Fibroblast of skin of right quadriceps (primary cell): ENCODE data around the gene DCAF17.
A peak's percentile ranks its signal among the peaks of the same experiment; 100 is the strongest.
"Not testable (repeated sequence)": the region's sequence is repeated elsewhere in the genome, so short reads cannot be mapped to it uniquely, and the experiment has no call there.

Experiments used
- DNase-seq: peaks from one replicate; pipeline ENCODE4 v3.0.0-alpha.2; 2013

The DCAF17 gene

DNA sequence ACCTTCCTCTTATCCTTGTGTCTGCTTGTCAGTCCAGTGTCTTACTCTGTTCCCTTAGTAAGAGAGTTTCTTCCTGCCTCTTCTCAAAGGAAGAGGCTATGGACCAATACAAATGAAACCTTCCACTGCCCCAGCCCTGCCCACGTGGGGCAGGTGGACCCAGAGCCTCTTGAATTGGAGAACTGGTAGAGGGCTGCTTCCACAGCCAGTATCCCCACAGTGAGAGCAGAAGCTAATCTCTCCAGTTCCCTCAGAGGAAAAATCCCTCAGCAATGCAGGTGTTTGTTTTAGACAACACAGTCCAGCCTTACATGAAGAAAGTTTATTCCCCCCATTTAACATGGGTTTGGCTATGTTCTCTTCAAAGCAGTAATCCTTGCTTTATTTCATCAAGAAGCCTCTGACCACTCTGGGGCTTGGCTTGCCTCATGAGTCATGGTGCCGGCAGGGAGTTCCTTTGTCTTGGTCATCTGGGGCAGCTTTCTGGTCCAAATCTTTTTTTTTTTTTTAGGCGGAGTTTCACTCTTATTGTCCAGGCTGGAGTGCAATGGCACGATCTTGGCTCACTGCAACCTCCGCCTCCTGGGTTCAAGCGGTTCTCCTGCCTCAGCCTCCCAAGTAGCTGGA lies 81.8 kb downstream of the DCAF17 start:
- DNase-seq: peak; percentile 17

GRCh38 chr2:171516793-171517192 lies 82.8 kb downstream of the DCAF17 start:
- no peak for DNase-seq

- DNase-seq: no peak
Observed at GRCh38 chr2:171520471-171520870, 86.4 kb downstream of the DCAF17 start.

GRCh38 chr2:171521361-171522051 lies 87.5 kb downstream of the DCAF17 start:
- DNase-seq: no peak

GRCh38 chr2:171522052-171522787 lies 88.2 kb downstream of the DCAF17 start, which contains the start of gene CYBRD1:
Gene CYBRD1, plus strand, starts transcription at chr2:171522474. Its CDS starts 72 bp downstream, at chr2:171522546.
- peak; percentile 87 for DNase-seq

DNA sequence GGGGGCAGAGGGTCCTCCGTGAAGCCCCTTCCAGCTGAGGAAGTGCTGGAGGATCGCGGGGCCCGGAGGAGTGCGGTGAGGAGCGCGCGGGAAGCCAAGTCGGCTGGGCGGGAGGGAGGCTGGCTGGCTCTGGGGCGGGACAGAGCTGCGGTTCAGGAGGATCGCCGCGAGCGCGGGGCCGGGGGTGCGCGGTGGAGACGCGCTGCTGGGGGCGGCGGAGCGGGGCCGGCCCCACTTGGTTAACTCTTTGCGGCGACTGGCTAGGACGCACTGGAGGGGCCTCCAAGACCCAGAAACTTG lies 88.7 kb downstream of the DCAF17 start:
- DNase-seq: peak; percentile 39

GRCh38 chr2:171523088-171524017 lies 89.3 kb downstream of the DCAF17 start:
- DNase-seq: peak; percentile 67

DNA sequence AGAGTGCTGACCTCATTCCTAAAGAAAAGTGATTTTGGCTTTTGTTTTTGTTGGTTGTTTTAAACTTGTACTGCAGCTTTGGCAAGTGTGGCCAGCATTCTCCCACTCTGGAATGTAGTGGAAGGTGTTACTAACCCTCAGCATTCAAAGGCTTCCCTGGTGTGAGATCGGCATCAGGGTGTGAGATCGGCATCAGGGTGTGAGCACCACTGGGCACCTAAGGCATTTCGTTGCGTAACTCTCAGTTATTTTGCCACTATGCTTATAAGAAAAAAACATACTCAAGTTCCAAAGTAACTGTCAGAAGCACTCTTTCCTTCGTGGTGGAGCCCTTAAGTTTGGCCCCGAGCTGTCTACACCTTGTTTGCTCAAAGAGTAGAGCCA lies 90.0 kb downstream of the DCAF17 start:
- peak; percentile 20 for DNase-seq

- DNase-seq: no peak
Observed at GRCh38 chr2:171529914-171530313, 95.9 kb downstream of the DCAF17 start.

- DNase-seq: no peak
Observed at GRCh38 chr2:171530378-171530777, 96.4 kb downstream of the DCAF17 start.

- not testable (repeated sequence) for DNase-seq
Observed at GRCh38 chr2:171530859-171531258, 96.8 kb downstream of the DCAF17 start.

DNA sequence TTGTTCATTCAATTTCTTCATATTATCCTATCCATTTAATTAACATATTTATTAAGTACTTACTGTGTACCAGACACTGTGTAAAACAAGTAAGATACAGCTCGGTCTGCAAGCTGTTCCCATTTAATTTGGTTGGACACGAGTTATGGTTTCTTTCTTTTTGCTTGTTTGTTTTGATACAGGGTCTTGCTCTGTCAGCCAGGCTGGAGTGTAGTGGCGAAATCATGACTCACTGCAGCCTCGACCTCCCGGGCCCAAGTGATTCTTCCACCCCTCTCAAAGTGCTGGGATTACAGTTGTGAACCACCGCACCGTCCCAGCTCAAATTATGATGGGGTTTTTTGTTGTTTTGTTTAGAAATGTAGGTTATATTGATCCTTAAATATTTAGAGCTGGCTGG lies 97.3 kb downstream of the DCAF17 start:
- DNase-seq: peak; percentile 53

GRCh38 chr2:171531836-171532450 lies 97.9 kb downstream of the DCAF17 start:
- DNase-seq: peak; percentile 42

GRCh38 chr2:171533331-171533730 lies 99.3 kb downstream of the DCAF17 start:
- DNase-seq: no peak
